HCT116 (cell line): ENCODE data around the gene KMT2C. TPM values are rescaled to one million over a fixed set of nuclear protein-coding genes. Genes with fewer than 3 reads are reported as not detected.

Source experiments
- ATAC-seq: fragments of 200-7000 bp; cut with Tn5 transposase; 2 replicates; pipeline ENCODE4 v1.9.1; 2020; ENCODE audit warnings: mild to moderate bottlenecking, moderate library complexity
- BruUV-seq: library from RNA; stranded (reverse); fragments of 400-500 nt; replicated peaks from 2 replicates; lab custom pipeline; 2021; lab: Mats Ljungman, UMichigan
- CTCF ChIA-PET: fragments of 300-600 bp; sonication (Branson Sonifier 250); formaldehyde crosslinking; loops from one replicate; lab custom pipeline; 2021; ENCODE audit warnings: antibody characterized with exemption; lab: Charles Lee
- POLR2A ChIA-PET: fragments of 300-600, 350-600 bp; sonication (Branson Sonifier 250); formaldehyde crosslinking; loops from one replicate; lab custom pipeline; 2021; ENCODE audit warnings: antibody characterized with exemption; lab: Charles Lee
- RAD21 ChIA-PET, 2 experiments: fragments of 300-600 bp; sonication (Branson Sonifier 250); formaldehyde crosslinking; loops; one replicate each; lab custom pipeline; 2023; ENCODE audit warnings: low total read pairs in 2 of 2; ENCODE audit not compliant: uncharacterized antibody in 2 of 2, unreplicated experiment in 2 of 2, low non-redundant PET in 1 of 2; lab: Charles Lee
- DNase-seq: peaks from one replicate; pipeline ENCODE4 v3.0.0-alpha.2; 2010; ENCODE audit warnings: low read depth, low spot score
- H2AFZ ChIP-seq: fragments of 200-600 bp; shearing (Covaris generic), sonication (generic); 2 replicates; pipeline ENCODE4 v1.6.1; 2017; ENCODE audit warnings: low read depth, mixed run types, mixed read lengths, antibody characterized with exemption, low read length; ENCODE audit not compliant: poor library complexity, severe bottlenecking
- H3K27ac ChIP-seq: 2 replicates; pipeline ENCODE4 v1.5.1; 2012; ENCODE audit warnings: low read depth, low read length
- H3K27me3 ChIP-seq: fragments of 200-600 bp; sonication (generic); 2 replicates; pipeline ENCODE4 v1.6.1; 2016; ENCODE audit warnings: mixed run types, low read length, mixed read lengths; ENCODE audit not compliant: insufficient read depth
- H3K36me3 ChIP-seq, 2 experiments: fragments of 200-500 bp in 1 of 2; fragments of 200-600 bp in 1 of 2; sonication (Bioruptor generic) in 1 of 2; sonication (generic) in 1 of 2; 2 replicates each; pipeline versions ENCODE4 v1.5.1 to v1.6.1; 2014 to 2016; ENCODE audit warnings: low read length in 2 of 2, inconsistent platforms in 1 of 2, mixed read lengths in 1 of 2, mixed run types in 1 of 2; ENCODE audit not compliant: insufficient read depth in 2 of 2, control insufficient read depth in 1 of 2
- H3K4me1 ChIP-seq, 2 experiments: fragments of 200-600 bp in 1 of 2; sonication (generic) in 1 of 2; 2 replicates each; pipeline versions ENCODE4 v1.5.1 to v1.6.1; 2012 to 2017; ENCODE audit warnings: low read length in 2 of 2, inconsistent platforms in 1 of 2, mild to moderate bottlenecking in 1 of 2, mixed read lengths in 1 of 2, mixed run types in 1 of 2, moderate library complexity in 1 of 2; ENCODE audit not compliant: insufficient read depth in 2 of 2, control insufficient read depth in 1 of 2
- H3K4me2 ChIP-seq: fragments of 200-600 bp; sonication (generic); 2 replicates; pipeline ENCODE4 v1.6.1; 2017; ENCODE audit warnings: mixed run types, low read length, mixed read lengths
- H3K4me3 ChIP-seq, 2 experiments: fragments of 200-600 bp in 1 of 2; sonication (generic) in 1 of 2; replicated peaks in 1 of 2; 2 replicates each; pipeline ENCODE4 v1.5.1; 2011 to 2016; ENCODE audit warnings: low read length in 2 of 2, control low read depth in 1 of 2, low read depth in 1 of 2, mild to moderate bottlenecking in 1 of 2, mixed read lengths in 1 of 2, mixed run types in 1 of 2
- H3K79me2 ChIP-seq: fragments of 200-600 bp; sonication (generic); 2 replicates; pipeline ENCODE4 v1.6.1; 2017; ENCODE audit warnings: mild to moderate bottlenecking, mixed run types, low read length, moderate library complexity, mixed read lengths; ENCODE audit not compliant: insufficient read depth
- H3K9ac ChIP-seq: fragments of 200-600 bp; sonication (generic); 2 replicates; pipeline ENCODE4 v1.6.1; 2016; ENCODE audit warnings: low read length, mixed read lengths
- H3K9me2 ChIP-seq: fragments of 200-600 bp; sonication (generic), shearing (Covaris generic); 2 replicates; pipeline ENCODE4 v1.6.1; 2017; ENCODE audit warnings: mixed run types, mild to moderate bottlenecking, moderate library complexity; ENCODE audit not compliant: insufficient read depth
- H3K9me3 ChIP-seq, 2 experiments: fragments of 200-500 bp in 1 of 2; fragments of 200-600 bp in 1 of 2; sonication (Bioruptor generic) in 1 of 2; sonication (generic) in 1 of 2; 2 replicates each; pipeline ENCODE4 v1.6.1; 2014 to 2017; ENCODE audit warnings: low read length in 2 of 2, mixed read lengths in 2 of 2, inconsistent platforms in 1 of 2, low read depth in 1 of 2, mild to moderate bottlenecking in 1 of 2, mixed run types in 1 of 2, moderate library complexity in 1 of 2; ENCODE audit not compliant: control insufficient read depth in 1 of 2, insufficient read depth in 1 of 2
- H4K20me1 ChIP-seq: fragments of 200-600 bp; sonication (generic), shearing (Covaris generic); 2 replicates; pipeline ENCODE4 v1.6.1; 2017; ENCODE audit warnings: mixed run types, mild to moderate bottlenecking, moderate library complexity; ENCODE audit not compliant: insufficient read depth
- CEBPB ChIP-seq: IDR thresholded peaks from 2 replicates; pipeline ENCODE4 v1.6.1; 2012; ENCODE audit warnings: low read depth
- CTCF ChIP-seq, 3 experiments: fragments of 200-600 bp in 1 of 3; sonication (generic) in 1 of 3; IDR thresholded peaks in 2 of 3; conservative IDR thresholded peaks in 1 of 3; 2 replicates each; pipeline ENCODE4 v1.5.1; 2012 to 2017; ENCODE audit warnings: low read depth in 2 of 3, low read length in 2 of 3, antibody characterized with exemption in 1 of 3, borderline replicate concordance in 1 of 3, control low read depth in 1 of 3, mild to moderate bottlenecking in 1 of 3, mixed read lengths in 1 of 3, mixed run types in 1 of 3, moderate library complexity in 1 of 3; ENCODE audit not compliant: insufficient read depth in 1 of 3
- EGR1 ChIP-seq: IDR thresholded peaks from 2 replicates; pipeline ENCODE4 v1.6.1; 2012; ENCODE audit warnings: low read depth
- ELF1 ChIP-seq: IDR thresholded peaks from 2 replicates; pipeline ENCODE4 v1.6.1; 2012; ENCODE audit warnings: low read depth, borderline replicate concordance
- EZH2 ChIP-seq: fragments of 200-600 bp; sonication (generic); IDR thresholded peaks from 2 replicates; pipeline ENCODE4 v1.6.1; 2017; ENCODE audit warnings: antibody characterized with exemption, mixed run types
- FOSL1 ChIP-seq: IDR thresholded peaks from 2 replicates; pipeline ENCODE4 v1.6.1; 2012; ENCODE audit warnings: low read depth
- JUND ChIP-seq: IDR thresholded peaks from 2 replicates; pipeline ENCODE4 v1.6.1; 2012
- MAX ChIP-seq: IDR thresholded peaks from 2 replicates; pipeline ENCODE4 v1.6.1; 2012
- POLR2AphosphoS5 ChIP-seq: IDR thresholded peaks from 2 replicates; pipeline ENCODE4 v1.6.1; 2011; ENCODE audit warnings: mild to moderate bottlenecking, low read depth, low read length, moderate library complexity
- REST ChIP-seq: IDR thresholded peaks from 2 replicates; pipeline ENCODE4 v1.6.1; 2012; ENCODE audit warnings: low read depth
- SRF ChIP-seq: IDR thresholded peaks from 2 replicates; pipeline ENCODE4 v1.6.1; 2012; ENCODE audit warnings: low read depth
- ZBTB33 ChIP-seq: IDR thresholded peaks from 2 replicates; pipeline ENCODE4 v1.6.1; 2011; ENCODE audit warnings: mild to moderate bottlenecking, low read length, moderate library complexity; ENCODE audit not compliant: insufficient replicate concordance; ENCODE audit errors: extremely low read depth
- ZFX ChIP-seq: fragments of 450-650 bp; IDR thresholded peaks from 2 replicates; pipeline ENCODE4 v1.6.1; 2017
- ZNF274 ChIP-seq: fragments of 200-500 bp; sonication (Bioruptor generic); IDR thresholded peaks from 2 replicates; pipeline ENCODE4 v1.6.1; 2014; ENCODE audit warnings: mild to moderate bottlenecking, low read depth, low read length, inconsistent platforms
- intact Hi-C: fragments of 100-400 bp; cut with micrococcal nuclease; formaldehyde crosslinking; loops from 2 replicates; pipeline ENCODE4 v1.10.0; 2022
- total RNA-seq: library from RNA; stranded (reverse); gene quantifications from one replicate; pipeline ENCODE4 v1.2.1, GENCODE V29; 2021; ENCODE audit not compliant: unreplicated experiment

KMT2C gene
- total RNA-seq, 1 experiment from 2014 or later = 22.9 TPM

- BruUV-seq = no TSS peak
- H3K79me2 ChIP-seq = no peaks in the 10 kb centered on the region
- H3K4me1 ChIP-seq = no peaks in the 10 kb centered on the region
- no peaks in the 10 kb centered on the region for H3K9me2 ChIP-seq
- ChIA-PET POLR2A (no interaction called here), RAD21 (no interaction called here), CTCF (no interaction called here)
- H3K4me2 ChIP-seq = no peak overlapping the region
- no peaks in the 10 kb centered on the region for H3K9me3 ChIP-seq
- DNase-seq (no peak), ATAC-seq (no peak)
- H4K20me1 ChIP-seq = no peaks in the 10 kb centered on the region
- H3K9ac ChIP-seq = no peak overlapping the region
- H2AFZ ChIP-seq = no peak overlapping the region
- no peak for TF ChIP-seq POLR2AphosphoS5
- no peak overlapping the region for H3K27ac ChIP-seq
- no peaks in the 10 kb centered on the region for H3K27me3 ChIP-seq
- H3K36me3 ChIP-seq = peaks cover 24 to 42% of the 10 kb centered on the region in 2 experiments
- intact Hi-C loops = no loop called here
- no peak overlapping the region for H3K4me3 ChIP-seq
Observed at GRCh38 chr7:152120776-152121175, 315.0 kb downstream of the KMT2C start.

GRCh38 chr7:152120210-152120609 is 315.6 kb downstream of the KMT2C start:
- no peaks in the 10 kb centered on the region for H3K27me3 ChIP-seq
- no peak for DNase-seq
- intact Hi-C loops = no loop called here
- H3K36me3 ChIP-seq = peaks cover 24 to 42% of the 10 kb centered on the region in 2 experiments
- ChIA-PET POLR2A (no interaction called here), RAD21 (no interaction called here), CTCF (no interaction called here)
- no peaks in the 10 kb centered on the region for H3K9me3 ChIP-seq
- no TSS peak for BruUV-seq
- no peaks in the 10 kb centered on the region for H3K4me1 ChIP-seq
- H3K27ac ChIP-seq = no peak overlapping the region
- H3K4me3 ChIP-seq = no peak overlapping the region
- ATAC-seq = no peak
- H3K79me2 ChIP-seq = no peaks in the 10 kb centered on the region
- H3K9me2 ChIP-seq = no peaks in the 10 kb centered on the region
- H4K20me1 ChIP-seq = no peaks in the 10 kb centered on the region
- no peak overlapping the region for H3K4me2 ChIP-seq
- no peak overlapping the region for H2AFZ ChIP-seq
- H3K9ac ChIP-seq = no peak overlapping the region
- TF ChIP-seq REST (no peak), CEBPB (no peak), EGR1 (no peak), ZBTB33 (no peak), ELF1 (no peak), EZH2 (no peak), ZNF274 (no peak), JUND (no peak), POLR2AphosphoS5 (no peak), MAX (no peak), CTCF (IDR thresholded peaks at IDR 0.05 in 2 of 3, conservative IDR thresholded peaks at IDR 0.05 in 1 of 3; ENCODE audit: borderline replicate concordance in 1 of 3, insufficient read depth in 1 of 3, low read depth in 2 of 3, low read length in 2 of 3) (no peak), SRF (no peak), ZFX (no peak), FOSL1 (no peak)
